GM12878 (cell line): Measurements from ENCODE around the gene KRT14. TPM values are rescaled to one million over a fixed set of nuclear protein-coding genes. Genes with fewer than 3 reads are reported as not detected.

Experiments
- ATAC-seq: fragments of 200-7000 bp; cut with Tn5 transposase; 3 replicates; pipeline ENCODE4 v1.9.1; 2020; ENCODE audit warnings: mild to moderate bottlenecking, moderate library complexity
- BruUV-seq: library from RNA; stranded (reverse); fragments of 400-500 nt; replicated peaks from 2 replicates; lab custom pipeline; 2021; lab: Mats Ljungman, UMichigan
- CTCF ChIA-PET: fragments of 300-600 bp; sonication (Branson Sonifier 250); formaldehyde crosslinking; extraction: SDS; loops from one replicate; lab custom pipeline; 2021; ENCODE audit warnings: inconsistent platforms; lab: Yijun Ruan, JAX
- POLR2A ChIA-PET: fragments of 350-600 bp; formaldehyde crosslinking; extraction: SDS; loops from one replicate; lab custom pipeline; 2021; ENCODE audit warnings: inconsistent platforms; lab: Charles Lee
- RAD21 ChIA-PET: fragments of 300-600 bp; sonication (Branson Sonifier 250); formaldehyde crosslinking; loops from one replicate; lab custom pipeline; 2023; ENCODE audit warnings: antibody characterized with exemption; ENCODE audit not compliant: unreplicated experiment; lab: Charles Lee
- SMC1A ChIA-PET: fragments of 300-600 bp; sonication (Branson Sonifier 250); formaldehyde crosslinking; loops from one replicate; lab custom pipeline; 2023; ENCODE audit not compliant: unreplicated experiment, uncharacterized antibody; lab: Charles Lee
- DNase-seq: peaks from one replicate; pipeline ENCODE4 v3.0.0-alpha.2; 2011; ENCODE audit warnings: low read depth, low spot score
- FAIRE-seq: peaks from 3 replicates; lab custom pipeline; 2011; peaks lifted over from hg19 to GRCh38; lab: Jason Lieb, UNC
- H2AFZ ChIP-seq: 2 replicates; pipeline ENCODE4 v1.6.0; 2011; ENCODE audit warnings: low read depth, low read length, control low read depth; ENCODE audit not compliant: control insufficient read depth
- H3K27ac ChIP-seq: 2 replicates; pipeline ENCODE4 v1.5.1; 2011; ENCODE audit warnings: control low read depth; ENCODE audit not compliant: control insufficient read depth, insufficient read depth
- H3K27me3 ChIP-seq, 2 experiments: replicated peaks in 1 of 2; 2 replicates each; pipeline versions ENCODE4 v1.6.0 to v1.6.1; 2011; ENCODE audit warnings: low read length in 1 of 2; ENCODE audit not compliant: control insufficient read depth in 2 of 2, insufficient read depth in 2 of 2
- H3K36me3 ChIP-seq, 2 experiments: 2 replicates each; pipeline ENCODE4 v1.5.1; 2011; ENCODE audit warnings: low read length in 1 of 2; ENCODE audit not compliant: control insufficient read depth in 2 of 2, insufficient read depth in 2 of 2
- H3K4me1 ChIP-seq: 2 replicates; pipeline ENCODE4 v1.6.1; 2011; ENCODE audit warnings: mild to moderate bottlenecking, low read length, moderate library complexity, mixed read lengths; ENCODE audit not compliant: control insufficient read depth, insufficient read depth
- H3K4me2 ChIP-seq: 2 replicates; pipeline ENCODE4 v1.6.0; 2011; ENCODE audit warnings: control low read depth; ENCODE audit not compliant: control insufficient read depth, insufficient read depth
- H3K4me3 ChIP-seq: fragments of 200-600 bp; sonication (generic); 2 replicates; pipeline ENCODE4 v1.5.1; 2016
- H3K79me2 ChIP-seq: 2 replicates; pipeline ENCODE4 v1.6.0; 2011; ENCODE audit warnings: low read length; ENCODE audit not compliant: control insufficient read depth, insufficient read depth
- H3K9ac ChIP-seq: 2 replicates; pipeline ENCODE4 v1.8.0; 2011; ENCODE audit warnings: low read length, control low read depth, mixed read lengths; ENCODE audit not compliant: control insufficient read depth, insufficient read depth
- H3K9me3 ChIP-seq: replicated peaks from 3 replicates; pipeline ENCODE4 v1.5.1; 2011; ENCODE audit warnings: mild to moderate bottlenecking, low read length; ENCODE audit not compliant: control insufficient read depth, insufficient read depth
- H4K20me1 ChIP-seq: 2 replicates; pipeline ENCODE4 v1.6.0; 2011; ENCODE audit not compliant: control insufficient read depth, insufficient read depth
- ASH2L ChIP-seq: fragments of 300-600, 200-600 bp; sonication (generic); IDR thresholded peaks from 2 replicates; pipeline ENCODE4 v1.6.1; 2017; ENCODE audit warnings: low read depth, mild to moderate bottlenecking, borderline replicate concordance
- CBFB ChIP-seq: IDR thresholded peaks from 2 replicates; pipeline ENCODE4 v1.6.1; 2016; ENCODE audit warnings: antibody characterized with exemption, low read depth
- CHD1 ChIP-seq: IDR thresholded peaks from 2 replicates; pipeline ENCODE4 v1.6.1; 2012; ENCODE audit warnings: low read depth, low read length, improper control_type of control experiment
- KAT2A ChIP-seq: conservative IDR thresholded peaks from 2 replicates; pipeline ENCODE4 v1.6.1; 2011; ENCODE audit warnings: low read depth, low read length; ENCODE audit not compliant: control insufficient read depth
- MEF2A ChIP-seq: IDR thresholded peaks from 2 replicates; pipeline ENCODE4 v1.6.1; 2011; ENCODE audit warnings: low read depth, mild to moderate bottlenecking, low read length, moderate library complexity; ENCODE audit not compliant: insufficient read depth
- MYC ChIP-seq: IDR thresholded peaks from 2 replicates; pipeline ENCODE4 v1.6.1; 2011; ENCODE audit warnings: mild to moderate bottlenecking, low read length, moderate library complexity, inconsistent platforms; ENCODE audit not compliant: insufficient read depth, insufficient replicate concordance, insufficient read length, severe bottlenecking
- SIX5 ChIP-seq: IDR thresholded peaks from 2 replicates; pipeline ENCODE4 v1.6.1; 2011; ENCODE audit warnings: mild to moderate bottlenecking, low read depth, low read length, moderate library complexity; ENCODE audit not compliant: severe bottlenecking
- SP1 ChIP-seq: IDR thresholded peaks from one replicate; pipeline ENCODE4 v1.6.1; 2011; ENCODE audit warnings: low read depth, low read length
- STAT3 ChIP-seq: IDR thresholded peaks from 2 replicates; pipeline ENCODE4 v1.6.1; 2011; ENCODE audit warnings: low read depth, low read length, improper control_type of control experiment
- TAF1 ChIP-seq: IDR thresholded peaks from 2 replicates; pipeline ENCODE4 v1.6.1; 2011; ENCODE audit warnings: mild to moderate bottlenecking, low read depth, low read length, borderline replicate concordance
- TCF12 ChIP-seq: IDR thresholded peaks from 2 replicates; pipeline ENCODE4 v1.6.1; 2011; ENCODE audit warnings: low read depth, mild to moderate bottlenecking, low read length
- TCF3 ChIP-seq: IDR thresholded peaks from 2 replicates; pipeline ENCODE4 v1.6.1; 2012; ENCODE audit warnings: low read depth, mild to moderate bottlenecking, low read length, borderline replicate concordance; ENCODE audit not compliant: insufficient read depth
- WGBS: methylation state at CpG from one replicate; pipeline ENCODE4 v1.1.6; 2016; ENCODE audit warnings: low lambda C conversion rate; ENCODE audit not compliant: insufficient replicate concordance, insufficient coverage; ENCODE audit errors: missing lambda C conversion rate; 5-methylcytosine and 5-hydroxymethylcytosine counted together
- in situ Hi-C: fragments of 300-500 bp; cut with MboI; formaldehyde crosslinking; loops from 9 replicates; pipeline ENCODE4 v1.14.3; 2018; ENCODE audit warnings: mixed read lengths
- intact Hi-C: fragments of 100-400 bp; cut with micrococcal nuclease; formaldehyde crosslinking; loops from one replicate; pipeline ENCODE4 v1.14.2; 2022; ENCODE audit not compliant: unreplicated experiment
- polyA plus RNA-seq, 11 experiments: library from polyadenylated mRNA; depleted of rRNA in 4 of 11; unstranded in 6 of 11; stranded (reverse) in 5 of 11; fragments of >200 nt; fragmentation: Nextera tagmentation in 4 of 11; fragmentation: Illumina TruSeq in 1 of 11; extraction: Ambion mirVana in 4 of 11; extraction: Trizol in 1 of 11; gene quantifications; 1 replicate in 1 of 11; 2 replicates in 10 of 11; pipeline versions ENCODE4 v1.2.1 to v1.2.3, GENCODE V29; 2011 to 2016; ENCODE audit warnings: inconsistent platforms in 2 of 11, missing spikeins in 2 of 11, low read depth in 1 of 11
- total RNA-seq, 4 experiments: library from RNA; depleted of rRNA in 3 of 4; stranded (reverse); fragments of >200 nt in 3 of 4; fragmentation: Illumina TruSeq in 1 of 4; extraction: Trizol in 1 of 4; gene quantifications; 2 replicates each; pipeline versions ENCODE4 v1.2.1 to v1.2.3, GENCODE V29; 2013 to 2021
- TF ChIP-seq, protein P1 (sequence below): fragments of 450-650 bp; conservative IDR thresholded peaks from 2 replicates; pipeline ENCODE4 v1.6.1; 2017; ENCODE audit warnings: mild to moderate bottlenecking, moderate library complexity
- TF ChIP-seq, protein P2 (sequence below): IDR thresholded peaks from 2 replicates; pipeline ENCODE4 v1.6.1; 2011; ENCODE audit warnings: borderline replicate concordance, low read depth, mild to moderate bottlenecking, moderate library complexity, low read length; ENCODE audit not compliant: insufficient read depth, poor library complexity, severe bottlenecking

Gene KRT14
- total and polyA plus RNA-seq, 10 of the 15 experiments (the other 5 are each of a cell fraction or from before 2014, with no cell fraction given) = 1.5 TPM; not detected in 9

DNA sequence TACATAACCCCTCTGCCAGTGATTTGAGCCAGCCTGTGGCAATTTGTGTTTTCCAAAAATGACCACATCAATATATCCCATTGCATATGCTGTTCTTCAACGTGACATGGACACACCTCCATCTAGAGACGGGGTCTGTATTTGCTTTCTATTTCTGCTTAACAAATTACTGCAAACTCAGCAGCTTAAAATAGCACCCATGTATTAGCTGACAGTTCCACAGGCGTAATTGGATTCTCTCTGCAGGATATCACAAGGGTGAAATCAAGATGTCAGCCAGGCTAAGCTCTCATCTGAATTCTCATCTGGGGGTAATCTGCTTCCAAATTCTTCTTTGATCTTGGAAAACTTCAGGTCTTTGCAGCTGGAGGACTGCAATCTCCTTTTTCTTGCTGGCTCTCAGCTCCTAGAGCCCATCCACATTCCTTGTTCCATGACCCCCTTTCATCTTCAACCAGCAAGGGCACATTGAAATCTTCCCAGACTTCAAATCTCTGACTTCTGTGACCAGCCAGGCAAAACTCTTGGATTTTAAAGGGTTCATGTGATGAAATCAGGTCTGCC, 23.0 kb downstream of the KRT14 start:
- POLR2A ChIA-PET = no interaction called here
- DNase-seq = no peak
- intact Hi-C loops (no loop called here), in situ Hi-C loops (no loop called here)
- Histone ChIP-seq H4K20me1 (no peaks in the 10 kb centered on the region), H3K27me3 (peaks cover 0 to 4% of the 10 kb centered on the region in 2 experiments; a peak in 3 of 4 replicates), H3K27ac (no peak overlapping the region), H3K4me1 (no peaks in the 10 kb centered on the region), H3K4me3 (no peak overlapping the region), H3K36me3 (no peaks in the 10 kb centered on the region), H3K9ac (no peak overlapping the region), H3K4me2 (no peak overlapping the region), H2AFZ (no peak overlapping the region), H3K79me2 (no peaks in the 10 kb centered on the region), H3K9me3 (no peaks in the 10 kb centered on the region)
- ATAC-seq = no peak
- BruUV-seq = no TSS peak
- SMC1A ChIA-PET = interaction anchor here (3.1 kb wide), 1 partner anchor 15 kb away, joined by 8 read pairs; no protein-coding TSS in a partner anchor
- no peak for TF ChIP-seq SIX5
- no peak for TF ChIP-seq TCF12
- no peak for TF ChIP-seq MEF2A
- TF ChIP-seq TCF3 = no peak
- no peak for TF ChIP-seq CBFB
- no peak for TF ChIP-seq MYC
- no peak for TF ChIP-seq ASH2L
- no peak for TF ChIP-seq CHD1
- TF ChIP-seq, protein P1, sequence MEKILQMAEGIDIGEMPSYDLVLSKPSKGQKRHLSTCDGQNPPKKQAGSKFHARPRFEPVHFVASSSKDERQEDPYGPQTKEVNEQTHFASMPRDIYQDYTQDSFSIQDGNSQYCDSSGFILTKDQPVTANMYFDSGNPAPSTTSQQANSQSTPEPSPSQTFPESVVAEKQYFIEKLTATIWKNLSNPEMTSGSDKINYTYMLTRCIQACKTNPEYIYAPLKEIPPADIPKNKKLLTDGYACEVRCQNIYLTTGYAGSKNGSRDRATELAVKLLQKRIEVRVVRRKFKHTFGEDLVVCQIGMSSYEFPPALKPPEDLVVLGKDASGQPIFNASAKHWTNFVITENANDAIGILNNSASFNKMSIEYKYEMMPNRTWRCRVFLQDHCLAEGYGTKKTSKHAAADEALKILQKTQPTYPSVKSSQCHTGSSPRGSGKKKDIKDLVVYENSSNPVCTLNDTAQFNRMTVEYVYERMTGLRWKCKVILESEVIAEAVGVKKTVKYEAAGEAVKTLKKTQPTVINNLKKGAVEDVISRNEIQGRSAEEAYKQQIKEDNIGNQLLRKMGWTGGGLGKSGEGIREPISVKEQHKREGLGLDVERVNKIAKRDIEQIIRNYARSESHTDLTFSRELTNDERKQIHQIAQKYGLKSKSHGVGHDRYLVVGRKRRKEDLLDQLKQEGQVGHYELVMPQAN = no peak
- no peak for TF ChIP-seq STAT3
- TF ChIP-seq KAT2A = no peak
- TF ChIP-seq TAF1 = no peak
- TF ChIP-seq, protein P2, sequence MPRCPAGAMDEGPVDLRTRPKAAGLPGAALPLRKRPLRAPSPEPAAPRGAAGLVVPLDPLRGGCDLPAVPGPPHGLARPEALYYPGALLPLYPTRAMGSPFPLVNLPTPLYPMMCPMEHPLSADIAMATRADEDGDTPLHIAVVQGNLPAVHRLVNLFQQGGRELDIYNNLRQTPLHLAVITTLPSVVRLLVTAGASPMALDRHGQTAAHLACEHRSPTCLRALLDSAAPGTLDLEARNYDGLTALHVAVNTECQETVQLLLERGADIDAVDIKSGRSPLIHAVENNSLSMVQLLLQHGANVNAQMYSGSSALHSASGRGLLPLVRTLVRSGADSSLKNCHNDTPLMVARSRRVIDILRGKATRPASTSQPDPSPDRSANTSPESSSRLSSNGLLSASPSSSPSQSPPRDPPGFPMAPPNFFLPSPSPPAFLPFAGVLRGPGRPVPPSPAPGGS = no peak
- TF ChIP-seq SP1 = no peak
- RAD21 ChIA-PET = interaction anchor here (0.6 kb wide), 1 partner anchor 99 kb away, joined by 3 read pairs; no protein-coding TSS in a partner anchor
- CTCF ChIA-PET = interaction anchor here (0.6 to 2.7 kb wide), 3 partner anchors 14 to 1353 kb away, joined by 3 to 9 read pairs (median 9); no protein-coding TSS in a partner anchor
- no peak for FAIRE-seq
- WGBS = 0% methylated on average over 3 of the region's 3 CpGs
